DMS79 treated with DMSO at 0.1 percent for 48 hours (cell line): Measurements from ENCODE around the gene LCP2.

ENCODE experiments used
- DNase-seq: peaks from one replicate; lab custom pipeline; 2025; lab: John Stamatoyannopoulos, UW

LCP2 gene

GRCh38 chr5:170315154-170315553 lies 17.6 kb upstream of the LCP2 start:
- DNase-seq = no peak

DNA sequence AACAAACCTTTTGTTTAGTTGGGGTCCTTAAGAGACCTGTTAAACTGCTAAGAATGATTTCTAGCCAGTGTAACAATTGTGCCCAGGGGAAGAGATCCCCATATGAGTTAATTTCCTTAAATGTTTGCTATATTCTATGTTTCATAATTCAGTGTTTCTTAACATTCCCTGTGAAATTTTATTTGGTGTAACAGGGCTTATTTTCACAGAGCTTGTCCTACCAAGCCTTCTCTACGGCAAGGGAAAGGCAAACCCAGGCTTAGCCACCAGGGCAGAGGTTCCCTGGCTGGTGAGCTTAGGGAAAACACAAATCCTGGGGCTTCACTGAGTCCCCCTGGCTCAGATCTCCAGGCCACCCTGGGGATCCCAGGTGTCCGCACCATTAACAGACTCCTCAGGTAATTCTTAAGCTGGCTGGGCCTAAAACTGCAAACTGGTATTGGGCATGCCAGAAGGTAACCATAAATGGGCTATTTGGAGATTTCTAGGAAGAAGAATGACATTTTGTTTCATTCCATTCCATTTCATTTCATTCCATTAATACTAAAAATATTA lies 17.0 kb upstream of the LCP2 start:
- DNase-seq = no peak

GRCh38 chr5:170313816-170314215 lies 16.2 kb upstream of the LCP2 start:
- DNase-seq = no peak

DNA sequence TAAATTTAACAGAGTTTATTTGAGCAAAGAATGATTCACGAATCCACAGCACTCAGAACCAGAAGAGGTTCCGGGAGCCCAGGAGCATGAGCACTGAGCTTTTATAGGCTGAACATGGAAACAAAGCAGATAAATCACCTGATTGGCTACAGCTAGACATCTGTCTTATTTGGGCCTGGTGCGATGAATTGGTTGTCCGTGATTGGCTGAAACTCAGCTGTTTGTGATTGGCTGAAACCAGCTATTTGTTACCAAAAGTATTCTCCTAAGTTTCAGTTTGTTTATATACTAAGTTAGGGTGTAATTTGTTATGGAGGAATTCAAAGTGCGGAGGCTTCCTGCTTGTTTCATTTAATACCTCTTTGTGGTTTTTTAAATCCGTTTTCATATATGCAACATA lies 15.8 kb upstream of the LCP2 start:
- DNase-seq = no peak

GRCh38 chr5:170312666-170313065 lies 15.1 kb upstream of the LCP2 start:
- no peak for DNase-seq

DNA sequence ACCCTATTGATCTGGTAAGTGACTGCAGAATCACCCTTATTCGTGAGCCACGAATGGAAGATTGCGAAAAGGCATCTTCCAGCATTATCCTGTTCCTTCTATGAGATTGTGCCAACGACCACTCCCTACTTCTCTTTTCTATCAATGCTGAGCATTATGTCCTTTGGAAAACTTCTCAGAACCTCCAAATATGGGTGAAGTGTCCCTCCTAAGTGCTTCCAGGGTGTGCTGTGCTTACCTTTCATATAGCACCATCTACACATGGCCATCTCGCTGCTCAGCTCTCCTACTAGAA lies 14.7 kb upstream of the LCP2 start:
- no peak for DNase-seq

GRCh38 chr5:170311511-170312300 lies 14.1 kb upstream of the LCP2 start:
- no peak for DNase-seq

GRCh38 chr5:170310256-170310926 lies 12.8 kb upstream of the LCP2 start:
- DNase-seq = no peak

- DNase-seq = no peak
These were observed 11.1 kb upstream of the LCP2 start for GRCh38 chr5:170308686-170309085.

DNA sequence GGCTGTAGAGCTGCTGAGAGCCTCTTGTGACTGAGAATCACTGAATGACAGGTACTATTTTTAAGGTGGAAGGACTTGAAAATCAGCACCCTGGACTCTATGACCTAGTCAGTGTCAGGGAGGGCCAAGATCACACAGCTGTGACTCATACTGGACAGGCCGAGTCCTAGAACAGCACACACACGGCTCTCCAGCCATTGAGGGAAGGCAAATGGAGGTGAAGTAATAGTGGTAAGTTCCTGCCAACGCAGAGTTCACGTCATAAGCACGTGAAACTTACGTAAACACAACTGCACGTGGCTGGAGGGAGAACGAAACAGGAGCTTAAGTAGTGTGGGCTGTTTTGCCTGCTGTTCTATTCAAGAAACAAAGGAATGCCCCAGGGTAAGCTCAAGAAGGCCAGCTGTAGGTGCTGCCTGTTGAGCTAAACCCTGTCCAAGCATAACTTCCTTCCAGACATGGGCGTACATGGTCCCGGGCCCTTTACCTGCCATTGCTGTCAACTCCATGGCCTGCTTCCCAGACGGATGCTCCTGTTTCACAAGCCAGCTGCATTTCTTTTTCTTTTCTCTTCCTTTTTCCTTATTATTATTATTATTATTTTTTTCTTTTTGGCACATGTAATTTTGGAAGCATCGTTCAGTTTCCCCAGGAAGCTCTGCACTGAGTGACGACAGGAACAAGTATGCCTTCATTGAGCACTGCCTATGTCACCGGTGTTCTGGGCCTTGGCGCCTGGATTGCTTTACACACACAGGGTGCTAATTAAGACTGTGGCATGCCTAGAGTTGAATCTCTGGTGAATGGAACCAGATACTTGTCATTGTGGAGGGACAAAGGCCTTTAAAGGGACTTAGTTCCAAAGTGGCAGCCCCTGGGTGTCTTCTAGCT lies 10.2 kb upstream of the LCP2 start:
- DNase-seq = no peak

DNA sequence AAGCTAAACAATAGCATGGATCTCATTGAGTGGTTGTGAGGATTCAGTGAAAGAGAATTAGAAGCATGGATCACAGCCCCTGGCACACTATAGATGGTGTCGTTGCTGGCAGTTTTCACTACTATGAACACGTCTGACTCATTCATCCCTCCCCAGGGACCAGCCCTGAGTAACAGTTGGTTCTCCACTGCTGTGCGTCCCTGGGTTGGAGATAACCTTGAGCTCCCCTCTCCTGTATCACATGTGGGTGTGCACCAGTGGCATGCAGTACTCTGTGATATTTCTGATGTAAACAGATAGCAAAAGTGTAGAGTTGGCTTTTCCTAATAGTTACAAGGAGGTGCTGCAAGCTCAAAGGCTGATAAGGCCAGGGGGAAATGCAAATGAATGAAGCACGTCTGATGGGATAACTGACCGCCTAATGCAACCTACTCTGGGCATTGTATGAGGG lies 8.8 kb upstream of the LCP2 start:
- no peak for DNase-seq

- DNase-seq = no peak
These were observed 8.1 kb upstream of the LCP2 start for GRCh38 chr5:170305646-170306025.

GRCh38 chr5:170305016-170305645 lies 7.6 kb upstream of the LCP2 start:
- no peak for DNase-seq

- no peak for DNase-seq
These were observed 6.0 kb upstream of the LCP2 start for GRCh38 chr5:170303549-170303948.

DNA sequence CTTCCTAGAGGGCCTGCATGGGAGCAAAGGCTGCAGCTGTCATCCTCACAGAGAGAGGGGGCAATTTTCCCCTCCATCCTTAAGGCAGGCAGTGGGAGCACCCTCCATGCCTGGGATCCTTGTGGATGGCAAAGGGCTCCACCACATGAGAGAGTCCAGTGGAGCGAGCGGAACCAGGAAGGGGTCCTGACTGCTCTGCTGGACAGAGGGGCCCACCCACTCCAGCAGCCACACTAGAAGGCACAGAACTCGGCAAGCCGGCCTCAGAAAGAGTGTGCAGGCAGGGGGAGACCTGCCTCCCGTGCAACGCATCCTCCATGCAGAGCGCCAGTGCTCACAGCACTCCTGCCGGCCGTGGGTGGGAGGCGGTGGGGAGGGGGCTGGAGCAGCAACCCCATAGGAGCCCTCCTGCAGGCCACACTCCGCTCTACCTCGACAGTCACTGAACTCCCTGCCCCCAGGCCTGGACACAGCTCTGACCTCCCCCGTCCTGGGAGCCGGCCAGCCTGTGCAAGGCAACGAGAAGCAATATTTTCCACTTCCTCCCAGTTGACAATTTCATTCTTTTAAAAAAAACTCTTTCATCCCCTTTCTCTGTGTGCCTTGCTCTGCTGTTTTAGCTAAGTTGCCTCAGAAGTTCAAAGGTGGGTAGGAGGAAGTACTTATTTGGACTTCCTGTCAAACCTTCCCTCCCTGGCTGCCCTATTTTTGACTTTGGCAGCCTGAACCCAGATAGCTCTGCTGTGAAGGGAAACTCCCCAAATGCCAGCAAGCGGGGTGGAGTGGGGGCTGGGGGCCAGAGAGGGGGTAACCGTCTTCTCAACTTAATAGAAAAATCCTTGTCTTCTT lies 5.3 kb upstream of the LCP2 start:
- DNase-seq = no peak

DNA sequence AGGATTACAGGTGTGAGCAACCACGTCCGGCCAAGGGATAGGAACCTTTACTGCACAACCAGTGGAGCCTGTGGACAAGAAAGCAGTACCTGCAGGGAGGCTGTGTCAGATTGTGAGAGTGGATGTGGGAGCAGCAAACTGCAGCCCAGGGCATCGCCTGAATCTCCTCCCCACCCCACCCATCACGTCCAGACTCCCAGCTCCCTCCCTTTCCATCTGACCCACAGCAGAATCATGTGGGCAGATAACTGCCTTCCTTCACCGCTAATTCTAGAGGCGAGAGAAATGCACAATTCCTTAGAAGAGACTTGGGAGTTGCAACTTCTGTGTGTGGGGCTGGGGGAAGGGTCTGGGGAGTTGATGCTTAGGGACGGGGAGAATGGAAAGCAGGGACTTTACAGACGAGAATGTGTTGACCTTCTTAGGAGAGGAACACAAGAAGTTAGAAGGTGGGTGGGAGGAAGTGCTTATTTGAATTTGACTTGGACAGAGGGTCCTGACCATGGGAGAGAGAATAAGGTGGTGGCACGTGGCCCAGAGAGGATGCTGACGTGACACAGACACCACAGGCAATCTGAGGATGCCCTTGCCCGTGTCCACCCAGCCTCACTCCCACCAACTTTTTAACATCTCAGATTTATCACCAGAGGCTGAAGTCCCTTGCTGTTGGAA lies 4.5 kb upstream of the LCP2 start:
- DNase-seq = no peak

DNA sequence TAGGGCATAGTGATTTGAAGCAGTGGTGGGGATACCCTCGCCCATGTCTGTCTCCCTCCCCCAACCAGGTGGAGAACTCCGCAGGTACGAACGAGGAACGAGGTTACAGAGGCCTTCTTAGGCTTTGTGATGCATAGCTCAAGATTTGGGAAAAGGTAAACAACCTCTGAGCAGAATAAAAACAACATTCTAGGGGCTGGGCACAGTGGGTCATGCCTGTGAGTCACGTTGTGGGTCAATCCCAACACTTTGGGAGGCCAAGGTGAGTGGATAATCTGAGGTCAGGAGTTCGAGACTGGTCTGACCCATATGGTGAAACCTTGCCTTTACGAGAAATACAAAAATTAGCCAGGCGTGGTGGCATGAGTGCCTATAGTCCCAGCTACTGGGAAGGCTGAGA lies 3.6 kb upstream of the LCP2 start:
- no peak for DNase-seq

DNA sequence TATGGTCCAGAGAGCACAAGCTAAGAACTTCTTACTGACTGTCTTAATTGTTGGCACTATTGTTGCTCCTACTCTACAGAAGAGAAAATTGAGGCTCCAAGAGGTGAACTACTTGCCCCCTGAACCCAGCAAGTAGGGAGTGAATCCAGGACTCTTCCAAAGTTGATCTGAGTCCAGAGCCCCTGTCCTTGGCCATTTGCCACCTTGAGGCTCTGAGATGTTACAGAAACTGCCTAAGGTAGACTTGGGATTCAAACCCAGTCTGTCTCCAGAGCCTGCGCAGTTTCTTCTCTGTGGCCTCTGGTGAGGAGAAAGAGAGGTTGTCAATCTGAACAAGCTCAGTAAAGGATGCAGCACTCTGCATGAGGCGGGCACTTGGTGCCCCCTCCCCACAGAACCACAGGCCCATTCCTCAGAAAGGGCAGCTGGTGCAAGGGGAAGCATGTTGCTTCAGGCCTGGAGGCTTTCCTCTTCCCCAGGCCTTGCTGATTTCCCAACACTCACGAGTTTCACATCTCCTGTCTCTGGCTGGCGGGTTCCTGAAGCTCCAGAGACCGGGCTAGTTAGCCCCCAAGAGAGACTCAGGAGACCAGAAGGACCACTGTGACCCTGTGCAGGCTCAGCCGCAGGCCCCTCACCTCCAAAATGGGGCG lies 2.9 kb upstream of the LCP2 start:
- DNase-seq = no peak

GRCh38 chr5:170296935-170297588 lies 515 bp downstream of the LCP2 start:
- no peak for DNase-seq
